GM12878 (cell line): ENCODE results near the gene MVB12B.

Experiments used
- CBX3 ChIP-seq: fragments of 200-600 bp; sonication (generic); IDR thresholded peaks from 2 replicates; pipeline ENCODE4 v1.6.1; 2016; ENCODE audit warnings: low read depth, borderline replicate concordance
- JUNB ChIP-seq: IDR thresholded peaks from 2 replicates; pipeline ENCODE4 v1.6.1; 2016; ENCODE audit warnings: antibody characterized with exemption, mild to moderate bottlenecking
- RAD21 ChIP-seq: IDR thresholded peaks from 2 replicates; pipeline ENCODE4 v1.6.1; 2011; ENCODE audit warnings: mild to moderate bottlenecking, low read depth, low read length, moderate library complexity; ENCODE audit not compliant: insufficient read depth
- SP1 ChIP-seq: IDR thresholded peaks from one replicate; pipeline ENCODE4 v1.6.1; 2011; ENCODE audit warnings: low read depth, low read length

- TF ChIP-seq SP1: no peak
- TF ChIP-seq JUNB: no peak
- no peak for TF ChIP-seq RAD21
- no peak for TF ChIP-seq CBX3
Observed at GRCh38 chr9:126388964-126389708, 62.5 kb downstream of the MVB12B start.
